Activated CD8-positive, alpha-beta T cell treated with anti-CD3 and anti-CD28 coated beads for 36 hours (primary cell): ENCODE results near the gene CCDC74B. TPM values are rescaled to one million over a fixed set of nuclear protein-coding genes. Genes with fewer than 3 reads are reported as not detected.
"Not testable (repeated sequence)": the region's sequence is repeated elsewhere in the genome, so short reads cannot be mapped to it uniquely, and the experiment has no call there.

ENCODE experiments used
- ATAC-seq: fragments of 200-7000 bp; cut with Tn5 transposase; one replicate; pipeline ENCODE4 v1.10.0; 2021; ENCODE audit warnings: mild to moderate bottlenecking, moderate library complexity
- CTCF ChIA-PET: fragments of 350-600 bp; sonication (Branson Sonifier 250); formaldehyde crosslinking; loops from one replicate; lab custom pipeline; 2021; ENCODE audit warnings: antibody characterized with exemption; lab: Charles Lee
- POLR2A ChIA-PET: fragments of 350-600 bp; sonication (Branson Sonifier 250); formaldehyde crosslinking; loops from one replicate; lab custom pipeline; 2021; ENCODE audit warnings: antibody characterized with exemption; lab: Charles Lee
- DNase-seq: peaks from one replicate; pipeline ENCODE4 v3.0.0-alpha.2; 2020
- H3K27ac Mint-ChIP-seq: one replicate; pipeline ENCODE4 v1.8.0; 2021; ENCODE audit warnings: mild to moderate bottlenecking, mixed read lengths
- H3K27me3 Mint-ChIP-seq: one replicate; pipeline ENCODE4 v1.8.0; 2021; ENCODE audit warnings: mixed read lengths
- H3K36me3 Mint-ChIP-seq: one replicate; pipeline ENCODE4 v1.8.0; 2021; ENCODE audit warnings: low read depth, mixed read lengths
- H3K4me1 Mint-ChIP-seq: one replicate; pipeline ENCODE4 v1.8.0; 2021; ENCODE audit warnings: low read depth, mixed read lengths
- H3K4me3 Mint-ChIP-seq: one replicate; pipeline ENCODE4 v1.8.0; 2021; ENCODE audit warnings: mild to moderate bottlenecking, moderate library complexity, mixed read lengths
- H3K9me3 Mint-ChIP-seq: one replicate; pipeline ENCODE4 v1.8.0; 2021; ENCODE audit warnings: mixed read lengths
- intact Hi-C: fragments of 100-400 bp; cut with micrococcal nuclease; formaldehyde crosslinking; loops from one replicate; pipeline ENCODE4 v1.10.0; 2022
- total RNA-seq, 2 experiments: library from RNA; stranded (reverse); gene quantifications; one replicate each; pipeline ENCODE4 v1.2.3, GENCODE V29; 2021
- TF ChIP-seq, protein P1 (sequence below): fragments of 200-600 bp; IDR thresholded peaks from one replicate; pipeline ENCODE4 v1.8.0; 2022; ENCODE audit warnings: antibody characterized with exemption, mild to moderate bottlenecking

Gene CCDC74B
- total RNA-seq, result 1 to 10 TPM; 3.0 to 3.5 TPM

DNA sequence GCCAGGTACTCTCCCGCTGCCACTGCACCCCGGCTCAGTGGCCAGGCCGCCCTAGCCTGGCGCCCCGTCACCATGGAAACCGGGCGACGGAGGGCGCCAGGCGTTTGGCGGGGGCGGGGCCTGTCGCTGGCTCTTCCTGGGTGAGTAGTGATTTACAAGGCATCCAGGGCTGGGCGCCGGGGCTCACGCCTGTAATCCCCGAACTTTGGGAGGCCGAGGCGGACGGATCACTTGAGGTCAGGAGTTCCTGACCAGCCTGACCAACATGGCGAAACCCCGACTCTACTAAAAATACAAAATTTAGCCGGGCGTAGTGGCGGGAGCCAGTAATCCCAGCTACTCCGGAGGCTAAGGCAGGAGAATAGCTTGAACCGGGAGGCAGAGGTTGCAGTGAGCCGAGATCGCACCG, at the start of gene CCDC74B:
TSS of gene CCDC74B (minus strand) at position 107 of the 409 bp plus-strand sequence. CDS start 116 bp downstream, outside the sequence.
- H3K27ac Mint-ChIP-seq, POLR2A ChIA-PET, intact Hi-C loops, H3K4me1 Mint-ChIP-seq, H3K9me3 Mint-ChIP-seq, H3K36me3 Mint-ChIP-seq, CTCF ChIA-PET, H3K27me3 Mint-ChIP-seq: not testable (repeated sequence)
- peak; percentile 92 for ATAC-seq
- DNase-seq, result peak; percentile 76
- H3K4me3 Mint-ChIP-seq, result peak within 1 kb of the TSS; percentile 72

DNA sequence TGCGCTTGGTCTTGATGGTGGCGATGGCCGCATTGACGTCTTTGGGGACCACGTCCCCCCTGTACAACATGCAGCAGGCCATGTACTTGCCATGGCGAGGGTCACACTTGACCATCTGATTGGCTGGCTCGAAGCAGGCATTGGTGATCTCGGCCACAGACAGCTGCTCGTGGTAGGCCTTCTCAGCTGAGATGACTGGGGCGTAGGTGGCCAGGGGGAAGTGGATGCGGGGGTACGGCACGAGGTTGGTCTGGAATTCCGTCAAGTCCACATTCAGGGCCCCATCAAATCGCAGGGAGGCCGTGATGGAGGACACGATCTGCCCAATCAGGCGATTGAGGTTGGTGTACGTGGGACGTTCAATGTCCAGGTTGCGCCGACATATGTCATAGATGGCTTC, 48.9 kb upstream of the CCDC74B start:
- H3K27ac Mint-ChIP-seq, ATAC-seq, H3K9me3 Mint-ChIP-seq, intact Hi-C loops, POLR2A ChIA-PET, H3K27me3 Mint-ChIP-seq, DNase-seq, H3K4me3 Mint-ChIP-seq, H3K4me1 Mint-ChIP-seq, H3K36me3 Mint-ChIP-seq, CTCF ChIA-PET: not testable (repeated sequence)

DNA sequence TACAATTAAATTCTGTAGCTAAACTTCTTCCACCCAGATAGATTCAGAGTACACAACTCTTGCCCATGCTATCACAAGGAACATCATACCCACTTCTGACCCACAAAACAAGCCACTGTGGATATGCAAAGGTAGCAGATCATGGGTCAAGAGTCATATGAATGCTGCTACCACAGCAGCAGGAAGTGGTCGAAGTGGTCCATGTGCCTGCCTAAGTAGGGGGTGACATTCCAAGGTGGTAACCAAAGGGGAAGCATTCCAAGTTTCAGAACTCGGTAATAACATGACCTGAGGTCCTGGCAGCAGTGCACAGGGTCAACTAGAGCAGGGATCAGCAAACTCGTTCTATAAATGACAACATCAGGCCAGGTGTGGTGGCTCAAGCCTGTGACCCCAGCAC, 47.5 kb upstream of the CCDC74B start:
- H3K4me3 Mint-ChIP-seq, CTCF ChIA-PET, DNase-seq, H3K9me3 Mint-ChIP-seq, POLR2A ChIA-PET, H3K36me3 Mint-ChIP-seq, intact Hi-C loops, H3K27me3 Mint-ChIP-seq, H3K27ac Mint-ChIP-seq, ATAC-seq, H3K4me1 Mint-ChIP-seq: not testable (repeated sequence)

DNA sequence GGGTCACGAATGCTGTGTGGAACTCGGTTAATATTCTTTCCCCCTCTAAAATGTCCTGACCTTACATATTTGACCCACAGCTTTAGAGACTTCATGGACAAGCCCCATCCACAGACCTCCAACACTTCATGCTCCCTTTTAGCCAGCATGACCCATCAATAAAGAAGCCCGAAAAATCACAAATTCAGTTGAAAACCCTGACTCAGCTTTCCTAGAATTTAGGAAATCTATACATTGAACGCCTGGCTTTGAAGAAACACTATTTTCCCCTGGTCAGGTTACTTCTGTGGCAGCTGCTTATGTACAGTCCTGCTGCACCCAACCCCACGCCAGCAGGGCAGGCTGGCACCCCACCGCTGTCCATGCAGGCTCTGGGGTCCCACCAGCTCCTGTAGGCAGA, 46.4 kb upstream of the CCDC74B start:
- H3K27me3 Mint-ChIP-seq, POLR2A ChIA-PET, ATAC-seq, intact Hi-C loops, H3K36me3 Mint-ChIP-seq, H3K4me1 Mint-ChIP-seq, H3K4me3 Mint-ChIP-seq, DNase-seq, H3K9me3 Mint-ChIP-seq: not testable (repeated sequence)
- H3K27ac Mint-ChIP-seq, result peak overlapping the region; percentile 43
- CTCF ChIA-PET, result interaction anchor here (0.9 kb wide), 1 partner anchor 10 kb away, joined by 3 read pairs; the partner anchor contains the start of gene SMPD4

DNA sequence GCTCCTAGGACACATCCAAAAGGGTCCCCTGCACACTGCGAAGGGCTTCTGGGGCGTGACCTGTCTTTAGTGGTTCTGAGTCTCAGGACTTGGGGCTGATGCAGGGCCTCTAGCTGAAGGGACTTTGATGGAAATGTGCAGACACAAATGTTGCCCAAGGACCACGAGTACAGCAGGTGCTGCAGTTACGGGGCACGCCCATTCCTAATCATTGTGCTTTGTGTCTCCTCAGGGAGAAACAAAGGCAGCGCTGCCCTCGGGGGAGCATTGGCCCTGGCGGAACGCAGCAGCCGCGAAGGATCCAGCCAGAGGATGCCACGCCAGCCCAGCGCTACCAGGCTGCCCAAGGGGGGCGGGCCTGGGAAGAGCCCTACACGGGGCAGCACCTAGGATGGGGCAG, 45.3 kb upstream of the CCDC74B start:
- POLR2A ChIA-PET, result no interaction called here
- ATAC-seq, result no peak
- Mint-ChIP-seq H3K27me3 (no peaks in the 10 kb centered on the region), H3K27ac (no peak overlapping the region), H3K36me3 (peaks cover 14% of the 10 kb centered on the region), H3K4me1 (peaks cover 7% of the 10 kb centered on the region), H3K4me3 (no peak overlapping the region), H3K9me3 (no peaks in the 10 kb centered on the region)
- no peak for DNase-seq
- TF ChIP-seq, protein P1, sequence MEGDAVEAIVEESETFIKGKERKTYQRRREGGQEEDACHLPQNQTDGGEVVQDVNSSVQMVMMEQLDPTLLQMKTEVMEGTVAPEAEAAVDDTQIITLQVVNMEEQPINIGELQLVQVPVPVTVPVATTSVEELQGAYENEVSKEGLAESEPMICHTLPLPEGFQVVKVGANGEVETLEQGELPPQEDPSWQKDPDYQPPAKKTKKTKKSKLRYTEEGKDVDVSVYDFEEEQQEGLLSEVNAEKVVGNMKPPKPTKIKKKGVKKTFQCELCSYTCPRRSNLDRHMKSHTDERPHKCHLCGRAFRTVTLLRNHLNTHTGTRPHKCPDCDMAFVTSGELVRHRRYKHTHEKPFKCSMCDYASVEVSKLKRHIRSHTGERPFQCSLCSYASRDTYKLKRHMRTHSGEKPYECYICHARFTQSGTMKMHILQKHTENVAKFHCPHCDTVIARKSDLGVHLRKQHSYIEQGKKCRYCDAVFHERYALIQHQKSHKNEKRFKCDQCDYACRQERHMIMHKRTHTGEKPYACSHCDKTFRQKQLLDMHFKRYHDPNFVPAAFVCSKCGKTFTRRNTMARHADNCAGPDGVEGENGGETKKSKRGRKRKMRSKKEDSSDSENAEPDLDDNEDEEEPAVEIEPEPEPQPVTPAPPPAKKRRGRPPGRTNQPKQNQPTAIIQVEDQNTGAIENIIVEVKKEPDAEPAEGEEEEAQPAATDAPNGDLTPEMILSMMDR, result no peak
- intact Hi-C loops, result no loop called here
- CTCF ChIA-PET, result interaction anchor here (0.9 kb wide), 1 partner anchor 9 kb away, joined by 3 read pairs; the partner anchor contains the start of gene SMPD4

DNA sequence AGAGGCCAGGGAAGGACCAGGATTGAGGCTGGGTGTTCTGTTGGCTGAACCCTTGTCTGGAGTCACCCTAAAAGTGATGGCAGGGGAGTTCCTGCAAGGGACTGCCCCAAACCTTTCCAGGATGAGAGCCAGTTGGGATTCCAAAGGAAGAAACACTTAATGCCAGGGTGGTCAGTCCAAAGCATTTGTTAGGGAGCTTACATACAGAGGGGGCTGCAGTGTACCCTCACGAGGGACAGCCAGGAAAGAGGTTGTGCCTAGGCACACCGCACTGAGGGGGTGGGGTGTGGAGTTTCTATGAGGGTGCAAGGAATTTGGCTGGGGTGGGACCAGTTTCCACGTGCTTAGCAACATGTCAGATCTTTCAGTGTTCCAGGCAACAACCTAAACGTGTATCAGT, 44.0 kb upstream of the CCDC74B start:
- H3K4me1 Mint-ChIP-seq, CTCF ChIA-PET, H3K4me3 Mint-ChIP-seq, DNase-seq, ATAC-seq, H3K27ac Mint-ChIP-seq, intact Hi-C loops, H3K9me3 Mint-ChIP-seq, POLR2A ChIA-PET, H3K27me3 Mint-ChIP-seq: not testable (repeated sequence)
- H3K36me3 Mint-ChIP-seq, result peaks cover 20% of the 10 kb centered on the region

DNA sequence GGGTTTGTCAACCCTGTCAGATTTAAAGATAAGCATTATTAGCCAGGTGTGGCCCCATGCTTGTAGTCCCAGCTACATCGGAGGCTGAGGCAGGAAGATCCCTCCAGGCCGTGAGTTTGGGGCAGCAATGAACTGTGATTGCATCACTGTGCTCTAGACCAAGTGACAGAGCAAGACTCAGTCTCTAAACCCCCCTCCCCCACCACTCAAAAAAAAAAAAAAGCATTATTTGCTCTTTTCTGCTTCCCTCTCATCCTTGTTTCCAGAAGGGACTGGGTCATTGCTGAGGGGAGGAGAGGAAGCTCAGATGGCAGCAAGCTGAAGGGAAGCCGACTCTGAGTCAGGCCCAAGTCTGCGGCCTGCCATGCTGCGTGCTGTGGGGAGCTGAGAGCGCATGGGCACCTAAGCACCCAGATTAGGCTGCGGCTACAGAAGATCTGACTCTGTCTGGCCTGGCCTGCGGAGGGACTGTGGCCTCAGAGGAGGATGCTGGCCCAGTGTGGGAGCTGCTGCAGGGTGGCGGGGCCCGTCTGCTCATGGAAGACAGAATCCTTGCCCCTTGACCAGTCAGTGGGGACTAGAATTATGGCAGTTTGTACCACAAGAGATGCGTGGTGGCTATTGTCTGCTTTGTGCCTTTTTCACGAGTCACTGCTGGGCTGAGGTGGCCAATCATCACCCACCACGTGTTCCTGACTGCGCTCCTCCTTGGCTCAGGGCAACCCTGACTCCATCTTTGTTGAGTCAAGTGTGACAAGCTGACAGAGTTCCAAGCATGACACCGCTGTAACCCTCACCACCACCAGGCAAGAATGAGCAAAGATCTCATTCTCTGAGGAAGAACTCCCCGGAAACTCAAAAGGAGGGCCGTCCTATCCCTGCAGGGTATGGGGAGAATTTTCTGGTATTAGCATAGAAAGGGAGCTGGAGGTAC, 43.2 kb upstream of the CCDC74B start:
- Mint-ChIP-seq H3K36me3 (peaks cover 25% of the 10 kb centered on the region), H3K4me1 (peaks cover 14% of the 10 kb centered on the region)
- DNase-seq, H3K9me3 Mint-ChIP-seq, CTCF ChIA-PET, H3K27me3 Mint-ChIP-seq, H3K4me3 Mint-ChIP-seq, intact Hi-C loops, H3K27ac Mint-ChIP-seq, ATAC-seq: not testable (repeated sequence)
- POLR2A ChIA-PET, result interaction anchor here (1.2 kb wide), 1 partner anchor 1299 kb away, joined by 5 read pairs; no protein-coding TSS in a partner anchor
